Measurements from ENCODE around the gene SAT1.

- TF ChIP-seq EZH2 (IDR thresholded peaks at IDR 0.05; ENCODE audit: low read length, missing control alignments) (no peak), CTCF (conservative IDR thresholded peaks at IDR 0.05 in 1 of 2, IDR thresholded peaks at IDR 0.05 in 1 of 2; ENCODE audit: low read depth in 1 of 2, low read length in 2 of 2) (no peak)
Observed at GRCh38 chrX:23788946-23789345, 6.0 kb downstream of the SAT1 start.

All from fibroblast of lung (primary cell).